LNCaP clone FGC (cell line): ENCODE results near the gene PEX11B.

Experiments used
- DNase-seq: peaks from one replicate; pipeline ENCODE4 v3.0.0-alpha.2; 2011; ENCODE audit warnings: low read depth
- H3K4me3 ChIP-seq: 2 replicates; pipeline ENCODE4 v1.5.1; 2011; ENCODE audit warnings: mild to moderate bottlenecking, low read depth, low read length, control low read depth
- TF ChIP-seq, protein P1 (sequence below): IDR thresholded peaks from 2 replicates; pipeline ENCODE4 v1.5.1; 2012; ENCODE audit warnings: mild to moderate bottlenecking; ENCODE audit not compliant: control insufficient read depth, insufficient read depth; ENCODE audit errors: extremely low read depth

Gene PEX11B

DNA sequence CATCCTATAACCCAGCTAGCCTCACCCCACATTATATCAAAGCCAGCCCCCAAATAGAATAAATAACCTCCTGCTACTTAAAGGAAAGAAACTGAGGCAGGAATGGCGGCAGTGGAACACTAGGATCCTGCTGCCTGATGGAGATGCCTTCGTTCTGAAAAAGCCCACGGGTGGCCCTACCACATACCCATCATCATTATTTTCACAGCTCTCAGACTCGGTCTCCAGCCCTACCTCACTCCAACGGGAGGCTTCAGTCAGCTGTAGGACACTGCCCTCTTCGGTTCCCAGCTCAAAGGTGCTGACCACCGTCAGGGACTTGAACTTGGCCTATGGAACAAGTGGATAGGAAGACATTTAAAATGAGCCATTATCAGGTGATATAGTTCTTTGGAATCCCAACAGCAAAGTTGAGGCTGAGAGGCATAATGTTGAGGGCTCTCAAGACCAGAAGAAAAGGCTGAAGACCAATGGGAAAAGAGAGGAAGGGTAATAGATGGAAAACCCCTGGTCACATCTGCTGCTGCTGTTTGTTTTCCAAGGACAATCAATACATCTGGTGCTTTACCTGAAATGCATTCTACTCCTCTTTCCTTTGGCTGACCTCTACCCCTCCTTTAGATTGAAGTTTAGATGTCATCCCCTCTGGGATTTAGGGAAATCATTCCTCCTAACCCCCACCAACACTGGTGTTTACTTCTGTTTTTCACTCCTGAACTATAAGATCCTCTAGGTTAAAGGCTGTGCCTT lies 25.0 kb downstream of the PEX11B start:
- TF ChIP-seq, protein P1, sequence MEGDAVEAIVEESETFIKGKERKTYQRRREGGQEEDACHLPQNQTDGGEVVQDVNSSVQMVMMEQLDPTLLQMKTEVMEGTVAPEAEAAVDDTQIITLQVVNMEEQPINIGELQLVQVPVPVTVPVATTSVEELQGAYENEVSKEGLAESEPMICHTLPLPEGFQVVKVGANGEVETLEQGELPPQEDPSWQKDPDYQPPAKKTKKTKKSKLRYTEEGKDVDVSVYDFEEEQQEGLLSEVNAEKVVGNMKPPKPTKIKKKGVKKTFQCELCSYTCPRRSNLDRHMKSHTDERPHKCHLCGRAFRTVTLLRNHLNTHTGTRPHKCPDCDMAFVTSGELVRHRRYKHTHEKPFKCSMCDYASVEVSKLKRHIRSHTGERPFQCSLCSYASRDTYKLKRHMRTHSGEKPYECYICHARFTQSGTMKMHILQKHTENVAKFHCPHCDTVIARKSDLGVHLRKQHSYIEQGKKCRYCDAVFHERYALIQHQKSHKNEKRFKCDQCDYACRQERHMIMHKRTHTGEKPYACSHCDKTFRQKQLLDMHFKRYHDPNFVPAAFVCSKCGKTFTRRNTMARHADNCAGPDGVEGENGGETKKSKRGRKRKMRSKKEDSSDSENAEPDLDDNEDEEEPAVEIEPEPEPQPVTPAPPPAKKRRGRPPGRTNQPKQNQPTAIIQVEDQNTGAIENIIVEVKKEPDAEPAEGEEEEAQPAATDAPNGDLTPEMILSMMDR, result no peak
- no peak overlapping the region for H3K4me3 ChIP-seq
- no peak for DNase-seq

DNA sequence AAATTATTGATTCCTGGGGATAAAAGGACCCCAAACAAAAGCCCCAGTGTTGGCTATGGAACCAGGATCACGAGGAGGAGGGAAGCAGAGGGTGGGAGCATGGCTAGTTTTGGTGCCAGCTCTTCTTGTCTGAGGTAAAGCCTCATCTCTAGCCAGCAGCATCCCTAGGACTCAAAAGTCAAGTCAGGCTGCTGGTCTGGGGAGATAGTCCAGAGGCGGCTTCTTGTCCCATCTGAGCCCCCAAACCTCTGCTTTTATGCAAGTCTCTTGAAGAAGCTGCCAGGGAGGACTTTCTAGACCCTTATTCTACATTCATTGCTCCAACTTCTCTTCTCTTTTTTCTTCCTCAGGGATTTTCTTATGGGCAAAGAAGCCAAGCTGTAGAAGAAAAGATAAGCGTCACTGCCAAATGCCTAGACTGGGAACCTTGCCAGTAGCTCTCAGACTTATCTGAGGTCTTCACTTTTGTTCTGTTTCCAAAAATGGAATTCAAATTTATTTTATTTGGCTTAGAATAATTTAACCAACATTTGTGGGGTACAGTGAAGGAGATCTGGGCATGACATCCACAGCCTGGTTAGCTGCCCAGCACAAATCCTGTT lies 25.9 kb downstream of the PEX11B start:
- TF ChIP-seq, protein P1, result no peak
- no peak for DNase-seq
- H3K4me3 ChIP-seq, result peak overlapping the region; percentile 3; the same call in 1 of the 2 replicates

DNA sequence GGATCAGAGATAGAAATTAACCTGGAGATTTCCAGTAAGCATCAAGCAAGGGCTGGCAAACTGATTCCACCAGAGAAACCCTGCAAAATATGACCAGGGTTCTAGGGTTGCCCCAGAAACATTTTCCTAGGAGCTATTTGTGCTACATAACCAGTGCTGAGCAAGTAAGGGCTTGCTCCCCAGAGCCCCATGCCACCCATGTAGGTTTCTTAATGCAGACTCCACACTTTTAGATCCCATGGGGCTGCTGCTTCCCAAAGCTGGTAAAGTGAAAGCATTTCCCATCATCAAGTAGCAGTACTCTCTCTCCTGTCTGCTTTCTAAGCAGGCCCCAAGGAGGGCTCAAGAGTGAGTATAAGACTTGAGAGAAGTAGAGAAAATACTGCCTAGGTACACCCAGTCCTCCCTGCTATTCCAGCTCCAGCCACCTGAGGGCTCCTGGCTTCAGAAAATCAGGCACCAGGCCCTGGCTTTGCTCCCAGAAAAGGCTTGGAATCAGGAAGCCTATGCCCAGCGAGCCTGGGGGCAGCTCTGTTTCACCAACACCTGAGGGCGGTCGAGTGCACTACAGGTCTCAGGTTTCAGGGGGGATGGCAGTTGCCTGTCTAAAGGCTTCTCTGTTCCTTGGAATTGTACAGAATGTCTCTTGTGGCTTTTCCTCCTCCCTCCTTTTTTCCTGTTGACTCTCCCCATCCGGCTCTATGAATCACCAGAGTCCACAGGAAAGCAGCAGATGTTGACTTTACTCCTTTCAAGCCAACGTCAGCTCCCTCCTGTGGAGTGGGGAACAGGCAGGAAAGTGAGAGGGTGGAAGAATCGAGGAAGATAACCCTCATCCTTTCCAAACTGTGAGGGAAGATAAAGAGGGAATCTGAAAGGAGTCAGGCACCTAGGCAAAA lies 26.7 kb downstream of the PEX11B start:
- TF ChIP-seq, protein P1, result peak; percentile 86
- peak; percentile 95 for DNase-seq
- peak overlapping the region; percentile 26 for H3K4me3 ChIP-seq

DNA sequence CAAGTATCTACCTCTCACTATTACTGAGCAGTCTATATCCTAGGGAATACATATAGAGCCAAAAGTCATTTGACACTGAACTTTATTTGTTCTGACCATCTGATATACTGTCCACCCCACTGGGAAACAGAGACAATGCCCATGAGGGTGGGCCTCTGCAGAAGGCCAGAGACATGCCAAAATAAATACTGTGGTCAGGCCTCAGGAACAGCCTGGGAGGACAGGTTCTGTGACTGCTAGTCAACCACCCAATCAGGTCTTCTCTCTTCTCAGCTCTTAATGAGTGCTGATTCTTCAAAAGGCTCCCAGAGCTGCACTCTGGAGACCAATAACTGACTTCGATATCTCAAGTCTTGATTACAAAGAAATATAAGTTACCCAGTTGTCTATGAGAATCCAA lies 27.4 kb downstream of the PEX11B start:
- DNase-seq, result peak; percentile 91
- H3K4me3 ChIP-seq, result peak overlapping the region; percentile 26

DNA sequence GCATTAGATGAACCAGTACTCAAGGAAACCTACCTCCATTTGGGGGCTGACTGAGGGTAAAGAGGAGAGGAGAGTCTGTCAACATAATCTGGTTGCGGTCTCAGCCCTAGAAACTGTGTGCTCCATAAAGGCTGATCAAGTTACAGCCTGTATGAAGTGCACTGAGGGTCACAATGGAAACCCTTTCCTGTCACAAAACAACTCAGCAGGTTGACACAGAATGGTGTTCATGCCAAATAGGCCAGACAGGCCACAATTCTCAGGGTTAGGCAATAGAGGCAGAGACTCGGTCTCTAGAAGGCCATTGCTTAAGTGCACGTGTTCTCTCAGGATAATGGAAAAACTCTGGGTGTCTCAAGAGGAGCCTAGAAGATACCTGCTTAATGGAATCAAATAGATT lies 28.8 kb downstream of the PEX11B start:
- no peak overlapping the region for H3K4me3 ChIP-seq
- DNase-seq, result no peak
- TF ChIP-seq, protein P1, result no peak

More for the DNA sequence above, 27.4 kb downstream of the PEX11B start:
- TF ChIP-seq, protein P1, result no peak

DNA sequence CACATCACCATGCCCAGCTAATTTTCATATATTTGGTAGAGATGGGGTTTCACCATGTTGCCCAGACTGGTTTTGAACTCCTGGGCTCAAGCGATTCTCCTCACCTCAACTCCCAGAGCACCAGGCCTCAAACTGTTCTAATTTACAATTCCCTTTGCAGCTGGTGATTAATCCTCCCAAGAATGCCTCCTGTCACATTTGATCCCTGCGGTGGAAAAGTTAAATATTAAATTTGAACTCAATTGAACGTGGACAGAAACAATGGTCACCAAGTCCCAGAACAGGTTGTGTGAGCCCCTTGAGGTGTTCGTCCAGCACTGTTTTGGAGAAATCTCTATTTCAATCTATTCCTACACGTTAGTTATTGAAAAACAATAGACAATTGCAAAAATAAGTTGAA lies 30.9 kb downstream of the PEX11B start:
- TF ChIP-seq, protein P1, result no peak
- no peak for DNase-seq
- no peak overlapping the region for H3K4me3 ChIP-seq
